GM12878 (cell line): ENCODE results near the gene NME5. TPM values are rescaled to one million over a fixed set of nuclear protein-coding genes. Genes with fewer than 3 reads are reported as not detected.

ENCODE experiments used
- ATAC-seq: fragments of 200-7000 bp; cut with Tn5 transposase; 3 replicates; pipeline ENCODE4 v1.9.1; 2020; ENCODE audit warnings: mild to moderate bottlenecking, moderate library complexity
- BruUV-seq: library from RNA; stranded (reverse); fragments of 400-500 nt; replicated peaks from 2 replicates; lab custom pipeline; 2021; lab: Mats Ljungman, UMichigan
- CTCF ChIA-PET: fragments of 300-600 bp; sonication (Branson Sonifier 250); formaldehyde crosslinking; extraction: SDS; loops from one replicate; lab custom pipeline; 2021; ENCODE audit warnings: inconsistent platforms; lab: Yijun Ruan, JAX
- POLR2A ChIA-PET: fragments of 350-600 bp; formaldehyde crosslinking; extraction: SDS; loops from one replicate; lab custom pipeline; 2021; ENCODE audit warnings: inconsistent platforms; lab: Charles Lee
- RAD21 ChIA-PET: fragments of 300-600 bp; sonication (Branson Sonifier 250); formaldehyde crosslinking; loops from one replicate; lab custom pipeline; 2023; ENCODE audit warnings: antibody characterized with exemption; ENCODE audit not compliant: unreplicated experiment; lab: Charles Lee
- SMC1A ChIA-PET: fragments of 300-600 bp; sonication (Branson Sonifier 250); formaldehyde crosslinking; loops from one replicate; lab custom pipeline; 2023; ENCODE audit not compliant: unreplicated experiment, uncharacterized antibody; lab: Charles Lee
- DNase-seq: peaks from one replicate; pipeline ENCODE4 v3.0.0-alpha.2; 2011; ENCODE audit warnings: low read depth, low spot score
- FAIRE-seq: peaks from 3 replicates; lab custom pipeline; 2011; peaks lifted over from hg19 to GRCh38; lab: Jason Lieb, UNC
- H2AFZ ChIP-seq: 2 replicates; pipeline ENCODE4 v1.6.0; 2011; ENCODE audit warnings: low read depth, low read length, control low read depth; ENCODE audit not compliant: control insufficient read depth
- H3K27ac ChIP-seq: 2 replicates; pipeline ENCODE4 v1.5.1; 2011; ENCODE audit warnings: control low read depth; ENCODE audit not compliant: control insufficient read depth, insufficient read depth
- H3K27me3 ChIP-seq, 2 experiments: replicated peaks in 1 of 2; 2 replicates each; pipeline versions ENCODE4 v1.6.0 to v1.6.1; 2011; ENCODE audit warnings: low read length in 1 of 2; ENCODE audit not compliant: control insufficient read depth in 2 of 2, insufficient read depth in 2 of 2
- H3K36me3 ChIP-seq, 2 experiments: 2 replicates each; pipeline ENCODE4 v1.5.1; 2011; ENCODE audit warnings: low read length in 1 of 2; ENCODE audit not compliant: control insufficient read depth in 2 of 2, insufficient read depth in 2 of 2
- H3K4me1 ChIP-seq: 2 replicates; pipeline ENCODE4 v1.6.1; 2011; ENCODE audit warnings: mild to moderate bottlenecking, low read length, moderate library complexity, mixed read lengths; ENCODE audit not compliant: control insufficient read depth, insufficient read depth
- H3K4me2 ChIP-seq: 2 replicates; pipeline ENCODE4 v1.6.0; 2011; ENCODE audit warnings: control low read depth; ENCODE audit not compliant: control insufficient read depth, insufficient read depth
- H3K4me3 ChIP-seq: fragments of 200-600 bp; sonication (generic); 2 replicates; pipeline ENCODE4 v1.5.1; 2016
- H3K79me2 ChIP-seq: 2 replicates; pipeline ENCODE4 v1.6.0; 2011; ENCODE audit warnings: low read length; ENCODE audit not compliant: control insufficient read depth, insufficient read depth
- H3K9ac ChIP-seq: 2 replicates; pipeline ENCODE4 v1.8.0; 2011; ENCODE audit warnings: low read length, control low read depth, mixed read lengths; ENCODE audit not compliant: control insufficient read depth, insufficient read depth
- H3K9me3 ChIP-seq: replicated peaks from 3 replicates; pipeline ENCODE4 v1.5.1; 2011; ENCODE audit warnings: mild to moderate bottlenecking, low read length; ENCODE audit not compliant: control insufficient read depth, insufficient read depth
- H4K20me1 ChIP-seq: 2 replicates; pipeline ENCODE4 v1.6.0; 2011; ENCODE audit not compliant: control insufficient read depth, insufficient read depth
- BCL11A ChIP-seq: IDR thresholded peaks from 2 replicates; pipeline ENCODE4 v1.6.1; 2011; ENCODE audit warnings: low read depth, low read length
- CBX3 ChIP-seq: fragments of 200-600 bp; sonication (generic); IDR thresholded peaks from 2 replicates; pipeline ENCODE4 v1.6.1; 2016; ENCODE audit warnings: low read depth, borderline replicate concordance
- ESRRA ChIP-seq: IDR thresholded peaks from 2 replicates; pipeline ENCODE4 v1.6.1; 2012; ENCODE audit warnings: mild to moderate bottlenecking, low read length, improper control_type of control experiment
- ETV6 ChIP-seq, 2 experiments: fragments of 450-650 bp in 1 of 2; IDR thresholded peaks in 1 of 2; conservative IDR thresholded peaks in 1 of 2; 2 replicates each; pipeline ENCODE4 v1.6.1; 2014; ENCODE audit warnings: antibody characterized with exemption in 1 of 2, borderline replicate concordance in 1 of 2, low read depth in 1 of 2, mild to moderate bottlenecking in 1 of 2, moderate library complexity in 1 of 2
- GABPA ChIP-seq: IDR thresholded peaks from 2 replicates; pipeline ENCODE4 v1.6.1; 2014; ENCODE audit warnings: antibody characterized with exemption, low read depth, mild to moderate bottlenecking, inconsistent platforms
- IKZF1 ChIP-seq: fragments of 450-650 bp; conservative IDR thresholded peaks from 2 replicates; pipeline ENCODE4 v1.6.1; 2017; ENCODE audit warnings: antibody characterized with exemption, mild to moderate bottlenecking
- MEF2B ChIP-seq: fragments of 450-650 bp; IDR thresholded peaks from 2 replicates; pipeline ENCODE4 v1.6.1; 2018; ENCODE audit warnings: mild to moderate bottlenecking, moderate library complexity; ENCODE audit not compliant: partially characterized antibody, poor library complexity, severe bottlenecking
- PAX5 ChIP-seq: IDR thresholded peaks from 2 replicates; pipeline ENCODE4 v1.6.1; 2011; ENCODE audit warnings: low read depth, low read length, borderline replicate concordance
- PML ChIP-seq: IDR thresholded peaks from 2 replicates; pipeline ENCODE4 v1.6.1; 2012; ENCODE audit warnings: low read length, inconsistent platforms
- RELA ChIP-seq: fragments of 450-650 bp; IDR thresholded peaks from 2 replicates; pipeline ENCODE4 v1.8.0; 2014; ENCODE audit warnings: borderline replicate concordance; ENCODE audit not compliant: partially characterized antibody
- RFX5 ChIP-seq: IDR thresholded peaks from 2 replicates; pipeline ENCODE4 v1.6.1; 2011; ENCODE audit warnings: low read depth, low read length, improper control_type of control experiment
- SUZ12 ChIP-seq: fragments of 200-600 bp; sonication (generic); IDR thresholded peaks from one replicate; pipeline ENCODE4 v1.6.1; 2018; ENCODE audit warnings: antibody characterized with exemption, mild to moderate bottlenecking; ENCODE audit not compliant: unreplicated experiment
- YBX1 ChIP-seq: fragments of 450-650 bp; IDR thresholded peaks from 2 replicates; pipeline ENCODE4 v1.6.1; 2016; ENCODE audit warnings: antibody characterized with exemption
- ZBTB11 ChIP-seq: fragments of 450-650 bp; formaldehyde crosslinking; IDR thresholded peaks from 2 replicates; pipeline ENCODE4 v1.5.0; 2022; ENCODE audit warnings: mild to moderate bottlenecking, missing genetic modification characterization
- ZNF207 ChIP-seq: fragments of 450-650 bp; IDR thresholded peaks from 2 replicates; pipeline ENCODE4 v1.6.1; 2014; ENCODE audit warnings: antibody characterized with exemption, mild to moderate bottlenecking, borderline replicate concordance
- ZNF24 ChIP-seq: fragments of 450-650 bp; IDR thresholded peaks from 2 replicates; pipeline ENCODE4 v1.6.1; 2017; ENCODE audit warnings: antibody characterized with exemption, mild to moderate bottlenecking
- ZSCAN29 ChIP-seq: fragments of 450-650 bp; IDR thresholded peaks from 2 replicates; pipeline ENCODE4 v1.6.1; 2017; ENCODE audit warnings: mild to moderate bottlenecking, moderate library complexity
- WGBS: methylation state at CpG from one replicate; pipeline ENCODE4 v1.1.6; 2016; ENCODE audit warnings: low lambda C conversion rate; ENCODE audit not compliant: insufficient replicate concordance, insufficient coverage; ENCODE audit errors: missing lambda C conversion rate; 5-methylcytosine and 5-hydroxymethylcytosine counted together
- in situ Hi-C: fragments of 300-500 bp; cut with MboI; formaldehyde crosslinking; loops from 9 replicates; pipeline ENCODE4 v1.14.3; 2018; ENCODE audit warnings: mixed read lengths
- intact Hi-C: fragments of 100-400 bp; cut with micrococcal nuclease; formaldehyde crosslinking; loops from one replicate; pipeline ENCODE4 v1.14.2; 2022; ENCODE audit not compliant: unreplicated experiment
- polyA plus RNA-seq, 11 experiments: library from polyadenylated mRNA; depleted of rRNA in 4 of 11; unstranded in 6 of 11; stranded (reverse) in 5 of 11; fragments of >200 nt; fragmentation: Nextera tagmentation in 4 of 11; fragmentation: Illumina TruSeq in 1 of 11; extraction: Ambion mirVana in 4 of 11; extraction: Trizol in 1 of 11; gene quantifications; 1 replicate in 1 of 11; 2 replicates in 10 of 11; pipeline versions ENCODE4 v1.2.1 to v1.2.3, GENCODE V29; 2011 to 2016; ENCODE audit warnings: inconsistent platforms in 2 of 11, missing spikeins in 2 of 11, low read depth in 1 of 11
- total RNA-seq, 4 experiments: library from RNA; depleted of rRNA in 3 of 4; stranded (reverse); fragments of >200 nt in 3 of 4; fragmentation: Illumina TruSeq in 1 of 4; extraction: Trizol in 1 of 4; gene quantifications; 2 replicates each; pipeline versions ENCODE4 v1.2.1 to v1.2.3, GENCODE V29; 2013 to 2021

The NME5 gene
- total and polyA plus RNA-seq, 10 of the 15 experiments (the other 5 are each of a cell fraction or from before 2014, with no cell fraction given): 0.22 to 0.52 TPM; not detected in 8

GRCh38 chr5:138160706-138161105 lies 21.5 kb upstream of the NME5 start:
- Histone ChIP-seq H3K9ac (no peak overlapping the region), H3K27ac (no peak overlapping the region), H4K20me1 (no peaks in the 10 kb centered on the region), H2AFZ (no peak overlapping the region), H3K79me2 (no peaks in the 10 kb centered on the region), H3K4me3 (no peak overlapping the region), H3K4me1 (no peaks in the 10 kb centered on the region), H3K36me3 (peaks cover 21 to 47% of the 10 kb centered on the region in 2 experiments), H3K27me3 (no peaks in the 10 kb centered on the region), H3K9me3 (no peaks in the 10 kb centered on the region), H3K4me2 (no peak overlapping the region)
- SMC1A ChIA-PET: no interaction called here
- no peak for DNase-seq
- TF ChIP-seq SUZ12 (no peak), PML (no peak), ZBTB11 (CRISPR knock-in tag) (no peak), ZSCAN29 (no peak), ESRRA (no peak), GABPA (no peak), CBX3 (no peak), ETV6 (conservative IDR thresholded peaks at IDR 0.05 in 1 of 2, IDR thresholded peaks at IDR 0.05 in 1 of 2; ENCODE audit: borderline replicate concordance in 1 of 2, low read depth in 1 of 2) (no peak), ZNF24 (no peak), IKZF1 (no peak), MEF2B (no peak), YBX1 (no peak), ZNF207 (no peak), BCL11A (no peak), RFX5 (no peak), RELA (no peak), PAX5 (no peak)
- POLR2A ChIA-PET: no interaction called here
- BruUV-seq: no TSS peak
- in situ Hi-C loops (no loop called here), intact Hi-C loops (no loop called here)
- no peak for ATAC-seq
- 96% methylated on average over 4 of the region's 4 CpGs for WGBS
- RAD21 ChIA-PET: no interaction called here
- no peak for FAIRE-seq
- CTCF ChIA-PET: no interaction called here
